ENCODE results near the gene MRGPRX2.

MRGPRX2 gene

GRCh38 chr11:19039409-19039808 lies 21.1 kb downstream of the MRGPRX2 start:
- no peak overlapping the region for H3K4me3 ChIP-seq (ENCODE audit: low read depth, low read length)
- DNase-seq (ENCODE audit: low read depth), result no peak
- TF ChIP-seq POLR2A (IDR thresholded peaks at IDR 0.05; ENCODE audit: extremely low read depth, insufficient read length) (no peak), MYC (IDR thresholded peaks at IDR 0.05; ENCODE audit: low read depth, low read length) (no peak), CTCF (IDR thresholded peaks at IDR 0.05; ENCODE audit: low read depth, low read length) (no peak), MAX (IDR thresholded peaks at IDR 0.05; ENCODE audit: low read depth, low read length) (no peak)

DNA sequence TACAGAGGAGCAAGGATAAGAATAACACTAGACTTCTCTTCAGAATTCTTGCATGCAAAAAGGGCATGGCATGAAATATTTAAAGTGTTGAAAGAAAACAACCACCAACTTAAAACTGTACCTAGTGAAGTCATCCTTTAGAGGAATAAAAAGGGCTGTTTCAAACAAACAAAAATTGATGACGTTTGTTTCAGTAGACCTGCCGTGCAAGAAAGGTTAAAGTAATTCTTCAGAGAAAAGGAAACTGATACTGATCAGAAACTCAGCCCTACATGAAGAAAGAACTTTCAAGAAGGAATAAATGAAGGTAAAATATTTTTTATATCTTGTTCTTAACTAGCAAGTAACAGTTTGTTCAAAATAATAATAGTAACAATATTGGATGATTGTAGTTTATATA lies 27.5 kb downstream of the MRGPRX2 start:
- DNase-seq (ENCODE audit: low read depth), result no peak
- no peak overlapping the region for H3K4me3 ChIP-seq (ENCODE audit: low read depth, low read length)
- TF ChIP-seq MYC (IDR thresholded peaks at IDR 0.05; ENCODE audit: low read depth, low read length) (no peak), MAX (IDR thresholded peaks at IDR 0.05; ENCODE audit: low read depth, low read length) (no peak), CTCF (IDR thresholded peaks at IDR 0.05; ENCODE audit: low read depth, low read length) (no peak), POLR2A (IDR thresholded peaks at IDR 0.05; ENCODE audit: extremely low read depth, insufficient read length) (no peak)

- no peak for TF ChIP-seq MYC (IDR thresholded peaks at IDR 0.05; ENCODE audit: low read depth, low read length)
- no peak for TF ChIP-seq MAX (IDR thresholded peaks at IDR 0.05; ENCODE audit: low read depth, low read length)
- no peak for TF ChIP-seq CTCF (IDR thresholded peaks at IDR 0.05; ENCODE audit: low read depth, low read length)
- TF ChIP-seq POLR2A (IDR thresholded peaks at IDR 0.05; ENCODE audit: extremely low read depth, insufficient read length), result no peak
- DNase-seq (ENCODE audit: low read depth), result no peak
- H3K4me3 ChIP-seq (ENCODE audit: low read depth, low read length), result no peak overlapping the region
These were observed 32.5 kb downstream of the MRGPRX2 start for GRCh38 chr11:19027829-19028595.

GRCh38 chr11:19026862-19027261 lies 33.7 kb downstream of the MRGPRX2 start:
- DNase-seq (ENCODE audit: low read depth), result no peak
- no peak for TF ChIP-seq MAX (IDR thresholded peaks at IDR 0.05; ENCODE audit: low read depth, low read length)
- TF ChIP-seq CTCF (IDR thresholded peaks at IDR 0.05; ENCODE audit: low read depth, low read length), result no peak
- no peak for TF ChIP-seq POLR2A (IDR thresholded peaks at IDR 0.05; ENCODE audit: extremely low read depth, insufficient read length)
- TF ChIP-seq MYC (IDR thresholded peaks at IDR 0.05; ENCODE audit: low read depth, low read length), result no peak
- H3K4me3 ChIP-seq (ENCODE audit: low read depth, low read length), result no peak overlapping the region

DNA sequence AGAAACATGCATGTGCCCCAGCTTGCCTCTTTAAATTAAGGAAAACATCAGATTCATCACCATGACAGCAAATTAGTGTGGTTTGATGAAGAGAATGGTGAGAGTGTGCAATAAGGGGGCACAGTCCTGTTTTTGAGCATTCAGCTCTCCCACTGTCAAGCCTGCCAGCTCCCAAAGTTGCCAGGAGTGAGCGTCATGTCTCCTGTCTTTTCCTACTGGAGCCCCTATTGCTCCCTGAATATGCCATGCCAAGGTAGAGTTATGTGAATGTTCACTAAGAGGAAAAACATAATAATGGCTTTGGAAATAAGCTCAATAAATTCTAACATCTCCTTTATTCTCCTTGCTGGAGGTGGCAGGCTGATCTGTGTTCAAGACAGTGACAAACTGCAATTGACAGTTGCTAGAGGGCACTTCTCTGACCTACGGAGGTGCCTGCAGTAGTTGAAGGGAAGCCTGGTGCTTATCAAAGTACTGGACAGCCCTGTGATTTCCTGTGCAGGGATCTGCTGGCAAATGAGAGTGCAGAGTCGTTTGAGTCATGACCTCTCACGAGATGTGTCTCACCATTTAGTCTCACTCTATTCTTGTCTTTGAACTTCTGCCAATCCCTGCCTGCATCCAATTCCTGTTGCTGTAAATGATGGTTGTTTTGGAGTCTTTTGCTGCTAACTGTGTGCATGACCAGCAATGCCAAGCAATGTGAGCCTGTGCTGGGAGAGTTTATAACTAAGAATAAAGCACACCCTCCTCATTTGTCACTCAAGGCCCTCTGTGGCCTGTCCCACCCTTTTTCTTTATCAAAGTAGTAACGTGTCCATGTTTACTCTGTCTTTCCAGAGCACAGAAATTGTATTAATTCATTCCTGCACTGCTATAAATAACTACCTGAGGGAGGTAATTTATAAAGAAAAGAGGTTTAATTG lies 34.8 kb downstream of the MRGPRX2 start:
- DNase-seq (ENCODE audit: low read depth), result no peak
- TF ChIP-seq MAX (IDR thresholded peaks at IDR 0.05; ENCODE audit: low read depth, low read length), result no peak
- no peak for TF ChIP-seq MYC (IDR thresholded peaks at IDR 0.05; ENCODE audit: low read depth, low read length)
- TF ChIP-seq CTCF (IDR thresholded peaks at IDR 0.05; ENCODE audit: low read depth, low read length), result no peak
- no peak for TF ChIP-seq POLR2A (IDR thresholded peaks at IDR 0.05; ENCODE audit: extremely low read depth, insufficient read length)
- H3K4me3 ChIP-seq (ENCODE audit: low read depth, low read length), result no peak overlapping the region
